HCT116 (cell line): ENCODE measurements around the gene NOL4L. TPM values are rescaled to one million over a fixed set of nuclear protein-coding genes. Genes with fewer than 3 reads are reported as not detected.
"Not testable (repeated sequence)": the region's sequence is repeated elsewhere in the genome, so short reads cannot be mapped to it uniquely, and the experiment has no call there.

Source experiments
- ATAC-seq: fragments of 200-7000 bp; cut with Tn5 transposase; 2 replicates; pipeline ENCODE4 v1.9.1; 2020; ENCODE audit warnings: mild to moderate bottlenecking, moderate library complexity
- BruUV-seq: library from RNA; stranded (reverse); fragments of 400-500 nt; replicated peaks from 2 replicates; lab custom pipeline; 2021; lab: Mats Ljungman, UMichigan
- CTCF ChIA-PET: fragments of 300-600 bp; sonication (Branson Sonifier 250); formaldehyde crosslinking; loops from one replicate; lab custom pipeline; 2021; ENCODE audit warnings: antibody characterized with exemption; lab: Charles Lee
- POLR2A ChIA-PET: fragments of 300-600, 350-600 bp; sonication (Branson Sonifier 250); formaldehyde crosslinking; loops from one replicate; lab custom pipeline; 2021; ENCODE audit warnings: antibody characterized with exemption; lab: Charles Lee
- RAD21 ChIA-PET, 2 experiments: fragments of 300-600 bp; sonication (Branson Sonifier 250); formaldehyde crosslinking; loops; one replicate each; lab custom pipeline; 2023; ENCODE audit warnings: low total read pairs in 2 of 2; ENCODE audit not compliant: uncharacterized antibody in 2 of 2, unreplicated experiment in 2 of 2, low non-redundant PET in 1 of 2; lab: Charles Lee
- DNase-seq: peaks from one replicate; pipeline ENCODE4 v3.0.0-alpha.2; 2010; ENCODE audit warnings: low read depth, low spot score
- H2AFZ ChIP-seq: fragments of 200-600 bp; shearing (Covaris generic), sonication (generic); 2 replicates; pipeline ENCODE4 v1.6.1; 2017; ENCODE audit warnings: low read depth, mixed run types, mixed read lengths, antibody characterized with exemption, low read length; ENCODE audit not compliant: poor library complexity, severe bottlenecking
- H3K27ac ChIP-seq: 2 replicates; pipeline ENCODE4 v1.5.1; 2012; ENCODE audit warnings: low read depth, low read length
- H3K27me3 ChIP-seq: fragments of 200-600 bp; sonication (generic); 2 replicates; pipeline ENCODE4 v1.6.1; 2016; ENCODE audit warnings: mixed run types, low read length, mixed read lengths; ENCODE audit not compliant: insufficient read depth
- H3K36me3 ChIP-seq, 2 experiments: fragments of 200-500 bp in 1 of 2; fragments of 200-600 bp in 1 of 2; sonication (Bioruptor generic) in 1 of 2; sonication (generic) in 1 of 2; 2 replicates each; pipeline versions ENCODE4 v1.5.1 to v1.6.1; 2014 to 2016; ENCODE audit warnings: low read length in 2 of 2, inconsistent platforms in 1 of 2, mixed read lengths in 1 of 2, mixed run types in 1 of 2; ENCODE audit not compliant: insufficient read depth in 2 of 2, control insufficient read depth in 1 of 2
- H3K4me1 ChIP-seq, 2 experiments: fragments of 200-600 bp in 1 of 2; sonication (generic) in 1 of 2; 2 replicates each; pipeline versions ENCODE4 v1.5.1 to v1.6.1; 2012 to 2017; ENCODE audit warnings: low read length in 2 of 2, inconsistent platforms in 1 of 2, mild to moderate bottlenecking in 1 of 2, mixed read lengths in 1 of 2, mixed run types in 1 of 2, moderate library complexity in 1 of 2; ENCODE audit not compliant: insufficient read depth in 2 of 2, control insufficient read depth in 1 of 2
- H3K4me2 ChIP-seq: fragments of 200-600 bp; sonication (generic); 2 replicates; pipeline ENCODE4 v1.6.1; 2017; ENCODE audit warnings: mixed run types, low read length, mixed read lengths
- H3K4me3 ChIP-seq, 2 experiments: fragments of 200-600 bp in 1 of 2; sonication (generic) in 1 of 2; replicated peaks in 1 of 2; 2 replicates each; pipeline ENCODE4 v1.5.1; 2011 to 2016; ENCODE audit warnings: low read length in 2 of 2, control low read depth in 1 of 2, low read depth in 1 of 2, mild to moderate bottlenecking in 1 of 2, mixed read lengths in 1 of 2, mixed run types in 1 of 2
- H3K79me2 ChIP-seq: fragments of 200-600 bp; sonication (generic); 2 replicates; pipeline ENCODE4 v1.6.1; 2017; ENCODE audit warnings: mild to moderate bottlenecking, mixed run types, low read length, moderate library complexity, mixed read lengths; ENCODE audit not compliant: insufficient read depth
- H3K9ac ChIP-seq: fragments of 200-600 bp; sonication (generic); 2 replicates; pipeline ENCODE4 v1.6.1; 2016; ENCODE audit warnings: low read length, mixed read lengths
- H3K9me2 ChIP-seq: fragments of 200-600 bp; sonication (generic), shearing (Covaris generic); 2 replicates; pipeline ENCODE4 v1.6.1; 2017; ENCODE audit warnings: mixed run types, mild to moderate bottlenecking, moderate library complexity; ENCODE audit not compliant: insufficient read depth
- H3K9me3 ChIP-seq, 2 experiments: fragments of 200-500 bp in 1 of 2; fragments of 200-600 bp in 1 of 2; sonication (Bioruptor generic) in 1 of 2; sonication (generic) in 1 of 2; 2 replicates each; pipeline ENCODE4 v1.6.1; 2014 to 2017; ENCODE audit warnings: low read length in 2 of 2, mixed read lengths in 2 of 2, inconsistent platforms in 1 of 2, low read depth in 1 of 2, mild to moderate bottlenecking in 1 of 2, mixed run types in 1 of 2, moderate library complexity in 1 of 2; ENCODE audit not compliant: control insufficient read depth in 1 of 2, insufficient read depth in 1 of 2
- H4K20me1 ChIP-seq: fragments of 200-600 bp; sonication (generic), shearing (Covaris generic); 2 replicates; pipeline ENCODE4 v1.6.1; 2017; ENCODE audit warnings: mixed run types, mild to moderate bottlenecking, moderate library complexity; ENCODE audit not compliant: insufficient read depth
- CBX3 ChIP-seq: IDR thresholded peaks from 2 replicates; pipeline ENCODE4 v1.6.1; 2012; ENCODE audit warnings: low read depth
- CEBPB ChIP-seq: IDR thresholded peaks from 2 replicates; pipeline ENCODE4 v1.6.1; 2012; ENCODE audit warnings: low read depth
- CTCF ChIP-seq, 3 experiments: fragments of 200-600 bp in 1 of 3; sonication (generic) in 1 of 3; IDR thresholded peaks in 2 of 3; conservative IDR thresholded peaks in 1 of 3; 2 replicates each; pipeline ENCODE4 v1.5.1; 2012 to 2017; ENCODE audit warnings: low read depth in 2 of 3, low read length in 2 of 3, antibody characterized with exemption in 1 of 3, borderline replicate concordance in 1 of 3, control low read depth in 1 of 3, mild to moderate bottlenecking in 1 of 3, mixed read lengths in 1 of 3, mixed run types in 1 of 3, moderate library complexity in 1 of 3; ENCODE audit not compliant: insufficient read depth in 1 of 3
- FOSL1 ChIP-seq: IDR thresholded peaks from 2 replicates; pipeline ENCODE4 v1.6.1; 2012; ENCODE audit warnings: low read depth
- POLR2AphosphoS5 ChIP-seq: IDR thresholded peaks from 2 replicates; pipeline ENCODE4 v1.6.1; 2011; ENCODE audit warnings: mild to moderate bottlenecking, low read depth, low read length, moderate library complexity
- RAD21 ChIP-seq: IDR thresholded peaks from 2 replicates; pipeline ENCODE4 v1.6.1; 2012; ENCODE audit warnings: low read depth, mild to moderate bottlenecking
- SIN3A ChIP-seq: IDR thresholded peaks from 2 replicates; pipeline ENCODE4 v1.6.1; 2012; ENCODE audit warnings: low read depth
- SP1 ChIP-seq: IDR thresholded peaks from 2 replicates; pipeline ENCODE4 v1.6.1; 2012; ENCODE audit warnings: low read depth
- intact Hi-C: fragments of 100-400 bp; cut with micrococcal nuclease; formaldehyde crosslinking; loops from 2 replicates; pipeline ENCODE4 v1.10.0; 2022
- total RNA-seq: library from RNA; stranded (reverse); gene quantifications from one replicate; pipeline ENCODE4 v1.2.1, GENCODE V29; 2021; ENCODE audit not compliant: unreplicated experiment

Gene NOL4L
- total RNA-seq, 1 experiment from 2014 or later = 5.9 TPM

- Histone ChIP-seq H3K9me2 (no peaks in the 10 kb centered on the region), H2AFZ (no peak overlapping the region), H3K79me2 (no peaks in the 10 kb centered on the region), H3K36me3 (no peaks in the 10 kb centered on the region), H4K20me1 (no peaks in the 10 kb centered on the region), H3K4me1 (no peaks in the 10 kb centered on the region), H3K4me3 (no peak overlapping the region), H3K4me2 (no peak overlapping the region), H3K9me3 (no peaks in the 10 kb centered on the region), H3K27ac (no peak overlapping the region), H3K9ac (no peak overlapping the region), H3K27me3 (no peaks in the 10 kb centered on the region)
- no peak for TF ChIP-seq FOSL1
- POLR2A ChIA-PET = no interaction called here
- RAD21 ChIA-PET = no interaction called here
- no peak for ATAC-seq
- CTCF ChIA-PET = no interaction called here
- BruUV-seq = no TSS peak
- intact Hi-C loops = no loop called here
- no peak for DNase-seq
Observed at GRCh38 chr20:32596681-32597252, 11.6 kb upstream of the NOL4L start.

GRCh38 chr20:32595143-32595542, 10.0 kb upstream of the NOL4L start:
- H4K20me1 ChIP-seq = no peaks in the 10 kb centered on the region
- DNase-seq (no peak), ATAC-seq (no peak)
- ChIA-PET POLR2A (no interaction called here), RAD21 (no interaction called here), CTCF (no interaction called here)
- no peaks in the 10 kb centered on the region for H3K36me3 ChIP-seq
- no peaks in the 10 kb centered on the region for H3K79me2 ChIP-seq
- no peak overlapping the region for H2AFZ ChIP-seq
- no peaks in the 10 kb centered on the region for H3K4me1 ChIP-seq
- H3K9ac ChIP-seq = no peak overlapping the region
- H3K4me3 ChIP-seq = no peak overlapping the region
- intact Hi-C loops = no loop called here
- H3K27me3 ChIP-seq = no peaks in the 10 kb centered on the region
- no peak overlapping the region for H3K4me2 ChIP-seq
- H3K27ac ChIP-seq = no peak overlapping the region
- no peaks in the 10 kb centered on the region for H3K9me2 ChIP-seq
- BruUV-seq = no TSS peak
- no peaks in the 10 kb centered on the region for H3K9me3 ChIP-seq
- TF ChIP-seq RAD21 (no peak), CBX3 (no peak), SP1 (no peak), POLR2AphosphoS5 (no peak), SIN3A (no peak), CEBPB (no peak), CTCF (IDR thresholded peaks at IDR 0.05 in 2 of 3, conservative IDR thresholded peaks at IDR 0.05 in 1 of 3; ENCODE audit: borderline replicate concordance in 1 of 3, insufficient read depth in 1 of 3, low read depth in 2 of 3, low read length in 2 of 3) (no peak)

- BruUV-seq, H3K4me1 ChIP-seq, H3K27ac ChIP-seq, RAD21 ChIA-PET, DNase-seq, POLR2A ChIA-PET, H3K9ac ChIP-seq, H3K36me3 ChIP-seq, H3K27me3 ChIP-seq, H3K9me3 ChIP-seq, intact Hi-C loops, H4K20me1 ChIP-seq, H3K4me3 ChIP-seq, ATAC-seq, CTCF ChIA-PET, H3K9me2 ChIP-seq, H2AFZ ChIP-seq, H3K4me2 ChIP-seq, H3K79me2 ChIP-seq: not testable (repeated sequence)
Observed at GRCh38 chr20:32594669-32595068, 9.5 kb upstream of the NOL4L start.
